Mucosa of rectum (tissue), 2 donors: ENCODE data around the gene VKORC1L1.
"Not testable (repeated sequence)": the region's sequence is repeated elsewhere in the genome, so short reads cannot be mapped to it uniquely, and the experiment has no call there.

ENCODE experiments used
- H3K27ac ChIP-seq, 2 donors: one replicate each; pipeline ENCODE4 v1.7.0; 2013; ENCODE audit warnings: inconsistent platforms in 2 of 2, low read depth in 2 of 2, low read length in 2 of 2
- H3K27me3 ChIP-seq, 2 donors: one replicate each; pipeline ENCODE4 v1.7.0; 2013; ENCODE audit warnings: low read length in 2 of 2; ENCODE audit not compliant: control insufficient read depth in 2 of 2, insufficient read depth in 2 of 2
- H3K36me3 ChIP-seq, 2 donors: one replicate each; pipeline ENCODE4 v1.7.0; 2013; ENCODE audit warnings: low read length in 2 of 2; ENCODE audit not compliant: control insufficient read depth in 2 of 2, insufficient read depth in 2 of 2
- H3K4me1 ChIP-seq, 2 donors: one replicate each; pipeline ENCODE4 v1.7.0; 2013; ENCODE audit warnings: low read length in 2 of 2, mild to moderate bottlenecking in 1 of 2; ENCODE audit not compliant: control insufficient read depth in 2 of 2, insufficient read depth in 2 of 2
- H3K4me3 ChIP-seq, 2 donors: one replicate each; pipeline ENCODE4 v1.7.0; 2013; ENCODE audit warnings: low read length in 2 of 2
- H3K9ac ChIP-seq, 2 donors: one replicate each; pipeline ENCODE4 v1.7.0; 2013; ENCODE audit warnings: low read length in 2 of 2, low read depth in 1 of 2, mild to moderate bottlenecking in 1 of 2
- H3K9me3 ChIP-seq, 2 donors: one replicate each; pipeline ENCODE4 v1.7.0; 2013; ENCODE audit warnings: low read length in 2 of 2; ENCODE audit not compliant: control insufficient read depth in 2 of 2
- donor health status: healthy.
- donor health status: Normal muscosa, but diverticular disease.

Gene VKORC1L1

DNA sequence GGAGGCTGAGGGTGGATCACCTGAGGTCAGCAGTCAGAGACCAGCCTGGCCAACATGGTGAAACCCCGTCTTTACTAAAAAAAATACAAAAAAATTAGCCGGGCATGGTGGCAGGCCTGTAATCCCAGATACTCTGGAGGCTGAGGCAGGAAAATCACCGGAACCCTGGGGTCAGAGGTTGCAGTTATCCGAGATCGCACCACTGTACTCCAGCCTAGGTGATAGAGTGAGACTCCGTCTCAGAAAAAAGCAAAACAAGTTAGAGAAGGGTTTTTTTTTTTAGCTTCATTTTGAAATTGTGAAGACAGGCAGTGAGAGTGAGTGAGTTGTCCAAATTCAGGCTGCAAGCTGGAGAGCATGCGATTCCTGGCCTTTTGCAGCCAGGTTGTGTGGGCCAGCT is 19.0 kb upstream of the VKORC1L1 start:
- H3K36me3 ChIP-seq, H3K27ac ChIP-seq, H3K9ac ChIP-seq, H3K9me3 ChIP-seq, H3K4me1 ChIP-seq, H3K4me3 ChIP-seq, H3K27me3 ChIP-seq: not testable (repeated sequence)

DNA sequence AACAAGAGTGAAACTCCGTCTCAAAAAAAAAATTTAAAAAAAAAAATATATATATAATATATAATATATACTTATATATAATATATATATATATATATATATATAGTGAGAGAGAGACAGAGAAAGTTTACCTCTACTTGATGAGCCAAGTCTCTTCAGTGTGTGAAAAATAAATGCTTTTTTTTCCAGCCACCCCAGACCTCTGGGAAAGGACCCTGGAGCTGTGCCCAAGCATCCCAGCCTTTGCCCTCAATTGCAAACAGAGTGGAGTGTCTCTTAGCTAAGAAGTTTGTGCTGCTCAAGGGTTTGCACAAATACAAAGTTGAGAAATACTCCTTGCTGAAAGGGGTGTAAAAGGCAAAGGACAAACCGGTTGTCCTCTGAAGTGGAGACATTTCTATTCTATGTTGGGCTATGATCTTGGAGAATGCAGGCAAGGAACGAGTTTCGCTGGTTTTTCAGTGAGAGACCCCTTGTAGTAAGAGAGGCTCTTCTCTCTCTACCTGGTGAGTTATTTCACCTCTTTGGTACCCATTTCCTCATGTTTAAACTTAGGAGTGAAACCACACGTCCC is 15.5 kb upstream of the VKORC1L1 start:
- H3K4me3 ChIP-seq, H3K9me3 ChIP-seq, H3K27me3 ChIP-seq, H3K9ac ChIP-seq, H3K4me1 ChIP-seq, H3K27ac ChIP-seq, H3K36me3 ChIP-seq: not testable (repeated sequence)

DNA sequence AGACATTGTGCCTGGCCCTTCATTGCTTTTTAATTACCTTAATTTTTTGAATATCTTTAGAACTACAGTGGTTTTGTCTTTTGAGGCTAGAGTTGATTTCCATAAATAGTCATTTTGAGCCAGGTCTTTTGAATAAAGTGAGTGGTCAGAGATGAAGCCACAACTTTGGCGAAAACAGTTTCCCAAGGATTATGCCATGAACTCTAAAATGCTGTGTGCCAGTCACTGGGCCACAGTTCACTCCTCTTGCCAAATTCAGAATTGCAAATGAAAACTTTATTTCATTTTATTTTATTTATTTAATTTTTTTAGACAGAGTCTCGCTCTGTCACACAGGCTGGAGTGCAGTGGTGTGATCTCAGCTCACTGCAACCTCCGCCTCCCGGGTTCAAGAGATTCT is 14.2 kb upstream of the VKORC1L1 start:
- H3K9me3 ChIP-seq, H3K27me3 ChIP-seq, H3K4me1 ChIP-seq, H3K4me3 ChIP-seq, H3K27ac ChIP-seq, H3K9ac ChIP-seq, H3K36me3 ChIP-seq: not testable (repeated sequence)

DNA sequence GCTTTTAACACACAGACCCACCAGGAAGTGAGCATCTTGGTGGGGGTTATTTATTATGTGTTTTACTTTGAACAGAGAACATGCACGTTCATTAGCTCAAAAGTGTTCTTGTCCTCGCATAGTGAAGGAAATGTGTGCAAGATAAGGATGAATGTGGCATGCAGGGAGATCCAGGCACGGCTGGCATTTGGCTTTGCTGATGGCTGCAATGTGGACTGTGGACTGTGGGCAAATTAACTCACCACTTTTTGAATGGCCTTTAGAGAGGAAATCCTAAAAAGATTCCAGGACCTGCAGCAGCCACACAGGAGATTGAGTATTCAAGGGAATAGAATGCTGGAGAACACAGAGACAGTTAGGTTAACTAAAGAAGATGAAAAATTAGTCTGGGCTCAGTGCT is 6.6 kb upstream of the VKORC1L1 start:
- not testable (repeated sequence) for H3K4me3 ChIP-seq, H3K4me1 ChIP-seq, H3K9ac ChIP-seq, H3K36me3 ChIP-seq, H3K27ac ChIP-seq, H3K27me3 ChIP-seq, H3K9me3 ChIP-seq

DNA sequence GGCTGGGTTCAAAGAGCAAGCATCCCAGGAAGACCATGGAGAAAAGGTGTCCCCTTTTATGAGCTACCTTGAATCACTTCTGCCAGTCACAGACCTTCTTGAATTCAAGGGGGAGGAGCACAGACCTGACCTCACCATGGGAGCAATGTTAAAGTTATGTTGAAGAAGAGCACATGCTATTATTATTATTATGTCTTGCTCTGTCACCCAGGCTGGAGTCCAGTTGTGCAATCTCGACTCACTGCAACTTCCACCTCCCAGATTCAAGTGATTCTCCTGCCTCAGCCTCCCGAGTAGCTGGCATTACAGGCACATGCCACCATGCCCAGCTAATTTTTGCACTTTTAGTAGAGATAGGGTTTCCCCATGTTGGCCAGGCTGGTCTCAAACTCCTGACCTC is 5.2 kb upstream of the VKORC1L1 start:
- not testable (repeated sequence) for H3K9ac ChIP-seq, H3K4me3 ChIP-seq

DNA sequence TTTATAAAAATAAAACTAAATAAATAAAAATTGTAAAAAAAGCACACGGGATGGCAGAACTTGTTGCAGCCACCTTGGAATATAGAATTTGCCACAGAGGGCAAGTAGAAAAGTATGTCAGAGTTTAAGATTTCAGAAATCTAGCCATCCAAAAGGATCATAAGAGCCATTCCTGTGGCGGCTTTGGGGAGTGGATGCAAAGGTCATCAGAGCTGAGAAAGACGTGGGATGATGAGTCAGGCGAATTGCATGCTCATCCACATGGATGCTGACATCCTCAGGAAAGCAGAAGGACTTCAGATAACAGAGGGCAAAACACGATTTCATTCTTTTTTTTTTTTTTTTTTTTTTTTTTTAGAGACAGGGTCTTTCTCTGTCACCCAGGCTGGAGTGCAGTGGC is 3.6 kb upstream of the VKORC1L1 start:
- not testable (repeated sequence) for H3K9ac ChIP-seq, H3K27ac ChIP-seq, H3K36me3 ChIP-seq, H3K9me3 ChIP-seq, H3K4me1 ChIP-seq, H3K27me3 ChIP-seq, H3K4me3 ChIP-seq

More for the DNA sequence above, 5.2 kb upstream of the VKORC1L1 start:
- H3K4me1 ChIP-seq, H3K36me3 ChIP-seq, H3K9me3 ChIP-seq, H3K27ac ChIP-seq, H3K27me3 ChIP-seq: not testable (repeated sequence)

DNA sequence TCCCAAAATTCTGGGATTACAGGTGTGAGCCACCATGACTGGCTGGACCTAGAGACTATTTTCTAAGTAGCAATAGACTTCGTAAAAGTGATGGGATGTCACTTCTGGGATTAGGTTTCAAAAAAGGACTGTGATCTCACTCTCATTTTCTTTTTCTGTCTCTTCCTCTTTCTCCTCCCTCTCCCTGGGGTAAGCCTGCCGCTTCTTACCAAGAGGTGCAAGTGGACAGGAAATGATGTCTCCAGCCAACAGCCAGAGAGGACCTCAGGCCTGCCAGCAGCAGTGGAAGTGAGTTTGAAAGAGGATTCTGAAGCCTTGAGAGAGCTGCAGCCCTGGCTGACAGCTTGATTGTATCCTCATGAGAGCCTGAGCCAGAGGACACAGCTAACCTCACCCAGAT is 1.4 kb upstream of the VKORC1L1 start:
- H3K9me3 ChIP-seq, H3K4me3 ChIP-seq, H3K36me3 ChIP-seq, H3K27me3 ChIP-seq, H3K9ac ChIP-seq, H3K27ac ChIP-seq, H3K4me1 ChIP-seq: not testable (repeated sequence)

DNA sequence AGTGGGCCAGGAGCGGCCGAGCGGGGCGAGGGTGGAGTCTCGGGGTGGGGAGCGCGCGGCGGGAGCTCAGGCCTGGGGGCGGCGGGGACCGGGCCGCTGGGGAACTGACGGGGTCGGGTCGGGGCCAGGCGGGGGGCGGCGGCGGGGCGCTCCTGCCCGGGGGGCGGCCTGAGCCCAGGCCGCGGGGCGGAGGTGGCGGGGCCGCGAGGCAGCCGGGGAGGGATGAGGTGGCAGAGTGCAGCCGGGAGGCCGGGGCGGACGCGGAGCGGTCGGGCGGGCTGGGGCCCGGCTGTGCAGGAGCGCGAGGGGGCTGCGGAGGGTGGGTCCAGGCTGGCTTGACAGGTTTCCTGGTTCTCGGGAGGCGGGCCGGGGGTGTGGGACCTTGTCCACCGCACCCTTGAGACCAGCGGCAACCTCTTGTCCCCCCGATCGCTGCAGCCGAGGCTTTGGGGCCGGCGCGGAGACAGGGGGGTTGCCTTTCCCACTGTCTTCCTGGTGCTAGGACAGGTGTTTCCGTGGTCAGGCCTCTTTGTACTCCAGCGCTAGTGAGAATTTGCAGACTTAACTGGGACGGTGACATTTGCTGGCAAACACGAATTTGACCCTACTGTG is 814 bp downstream of the VKORC1L1 start:
- H3K4me3 ChIP-seq, result peak overlapping the region; percentile 74 to 81
- not testable (repeated sequence) for H3K9me3 ChIP-seq, H3K27me3 ChIP-seq, H3K4me1 ChIP-seq, H3K36me3 ChIP-seq
- H3K9ac ChIP-seq, result peak overlapping the region; percentile 56 to 81
- peak overlapping the region; percentile 79 to 80 for H3K27ac ChIP-seq

DNA sequence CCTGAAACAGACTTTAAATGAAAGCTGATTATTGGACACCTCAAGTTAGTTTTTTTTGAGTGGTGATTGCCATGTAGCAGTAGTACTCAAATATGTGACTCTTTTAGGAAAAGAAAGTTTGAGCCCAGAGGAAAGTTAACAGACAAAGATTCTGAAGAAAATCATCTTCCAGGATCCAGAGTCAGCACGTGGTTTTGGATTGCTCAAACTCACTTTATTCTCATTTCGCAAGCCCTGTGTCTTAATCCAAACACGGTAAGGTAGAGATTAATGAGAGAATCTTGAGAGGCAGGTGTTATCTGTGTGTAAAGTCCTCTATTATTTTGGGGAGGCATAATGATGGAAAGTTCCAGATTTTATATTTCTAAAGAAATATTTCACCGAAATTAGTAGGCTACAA is 2.8 kb downstream of the VKORC1L1 start:
- not testable (repeated sequence) for H3K27me3 ChIP-seq, H3K4me3 ChIP-seq, H3K9me3 ChIP-seq, H3K9ac ChIP-seq, H3K27ac ChIP-seq, H3K4me1 ChIP-seq, H3K36me3 ChIP-seq

DNA sequence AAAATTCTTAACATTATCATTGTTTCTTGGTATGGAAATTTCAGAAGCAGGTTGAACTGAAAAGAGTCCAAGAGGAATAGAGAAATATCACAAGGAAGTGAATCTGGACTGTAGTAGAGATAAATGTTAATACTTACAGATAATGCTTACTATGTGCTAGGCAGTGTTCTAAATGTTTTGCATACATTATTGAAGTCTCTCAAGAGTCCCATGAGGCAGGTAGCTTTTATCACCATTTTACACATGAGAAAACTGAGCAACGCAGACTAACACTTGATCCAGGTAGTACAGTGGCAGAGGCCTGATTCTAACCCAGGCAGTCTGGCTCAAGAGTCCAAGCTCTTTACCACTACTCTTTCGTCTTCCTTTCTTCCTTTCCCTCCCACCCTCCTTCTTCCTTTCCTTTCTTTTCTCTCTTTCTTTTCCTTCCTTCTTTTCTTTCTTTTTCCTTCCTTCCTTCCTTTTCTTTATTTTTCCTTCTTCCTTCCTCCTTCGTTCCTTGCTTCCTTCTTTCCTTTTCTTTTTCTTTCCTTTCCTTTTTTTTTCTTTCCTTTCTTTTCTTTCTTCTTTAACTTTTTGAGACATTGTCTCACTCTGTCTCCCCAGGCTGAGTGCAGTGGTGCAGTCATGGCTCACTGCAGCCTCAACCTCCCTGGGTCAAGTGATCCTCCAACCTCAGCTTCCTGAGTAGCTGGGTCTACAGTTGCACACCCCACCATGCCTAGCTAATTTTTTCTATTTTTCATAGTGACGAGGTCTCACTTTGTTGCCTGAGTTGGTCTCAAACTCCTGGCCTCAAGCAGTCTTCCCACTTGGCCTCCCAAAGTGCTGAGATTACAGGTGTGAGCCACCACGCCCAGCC is 6.6 kb downstream of the VKORC1L1 start:
- H3K9me3 ChIP-seq, H3K36me3 ChIP-seq, H3K4me1 ChIP-seq, H3K9ac ChIP-seq, H3K27me3 ChIP-seq, H3K4me3 ChIP-seq: not testable (repeated sequence)
- H3K27ac ChIP-seq, result peak overlapping the region; percentile 48 to 61
